Astrocyte (in vitro differentiated cells and primary cell): ENCODE data around the gene OR13C8.

Experiments
- EZH2 ChIP-seq: IDR thresholded peaks from 2 replicates; pipeline ENCODE4 v1.6.1; 2012; ENCODE audit warnings: mild to moderate bottlenecking, low read length, inconsistent platforms; ENCODE audit not compliant: insufficient read depth
- TF ChIP-seq, protein P1 (sequence below): IDR thresholded peaks from 2 replicates; pipeline ENCODE4 v1.5.1; 2011; ENCODE audit warnings: low read depth, mild to moderate bottlenecking, inconsistent platforms, low read length, moderate library complexity; ENCODE audit not compliant: insufficient read depth

DNA sequence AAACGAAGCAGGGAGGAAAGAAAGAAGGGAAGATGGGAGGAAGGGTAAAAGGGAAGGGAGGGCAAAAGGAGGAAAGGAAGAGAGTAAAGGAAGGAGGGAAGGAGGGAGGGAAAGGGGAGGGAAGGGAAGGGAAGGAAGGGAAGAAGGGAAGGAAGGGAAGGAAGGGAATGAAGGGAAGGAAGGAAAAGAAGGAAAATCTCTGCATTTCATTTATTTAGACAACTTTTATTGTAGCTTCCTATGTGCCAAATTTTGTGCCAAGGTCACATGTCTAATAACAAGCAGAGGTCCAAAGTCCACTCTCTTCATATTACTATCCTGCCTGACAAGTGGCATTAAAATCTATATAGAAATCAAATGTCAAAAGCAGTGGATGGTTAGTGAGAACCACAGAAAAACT, 29.7 kb upstream of the OR13C8 start:
- TF ChIP-seq, protein P1, sequence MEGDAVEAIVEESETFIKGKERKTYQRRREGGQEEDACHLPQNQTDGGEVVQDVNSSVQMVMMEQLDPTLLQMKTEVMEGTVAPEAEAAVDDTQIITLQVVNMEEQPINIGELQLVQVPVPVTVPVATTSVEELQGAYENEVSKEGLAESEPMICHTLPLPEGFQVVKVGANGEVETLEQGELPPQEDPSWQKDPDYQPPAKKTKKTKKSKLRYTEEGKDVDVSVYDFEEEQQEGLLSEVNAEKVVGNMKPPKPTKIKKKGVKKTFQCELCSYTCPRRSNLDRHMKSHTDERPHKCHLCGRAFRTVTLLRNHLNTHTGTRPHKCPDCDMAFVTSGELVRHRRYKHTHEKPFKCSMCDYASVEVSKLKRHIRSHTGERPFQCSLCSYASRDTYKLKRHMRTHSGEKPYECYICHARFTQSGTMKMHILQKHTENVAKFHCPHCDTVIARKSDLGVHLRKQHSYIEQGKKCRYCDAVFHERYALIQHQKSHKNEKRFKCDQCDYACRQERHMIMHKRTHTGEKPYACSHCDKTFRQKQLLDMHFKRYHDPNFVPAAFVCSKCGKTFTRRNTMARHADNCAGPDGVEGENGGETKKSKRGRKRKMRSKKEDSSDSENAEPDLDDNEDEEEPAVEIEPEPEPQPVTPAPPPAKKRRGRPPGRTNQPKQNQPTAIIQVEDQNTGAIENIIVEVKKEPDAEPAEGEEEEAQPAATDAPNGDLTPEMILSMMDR: no peak
- TF ChIP-seq EZH2: no peak
